Activated T-helper 2 cell treated with anti-CD3 and anti-CD28 coated beads, Interferon-gamma antibody, Interleukin-2, Interleukin-4, amounts not matched to agents 10 μg/mL and 5 μg/mL and 100 μg/mL, durations not matched to agents 14 hours and 24 hours and 36 hours (primary cell): ENCODE results near the gene CPOX. TPM values are rescaled to one million over a fixed set of nuclear protein-coding genes. Genes with fewer than 3 reads are reported as not detected.

Experiments used
- total RNA-seq: library from RNA; stranded (reverse); gene quantifications from 2 replicates; pipeline ENCODE4 v1.2.3, GENCODE V29; 2022

CPOX gene
- total RNA-seq, 1 donor from 2014 or later = 48.4 TPM

Other genes with a start within 250 kb of the CPOX start
- gene OR5K4, start 239.8 kb downstream of the CPOX start, total RNA-seq = not detected in 2 replicates
- not detected in 2 replicates for gene OR5K3, start 202.9 kb downstream of the CPOX start, total RNA-seq
- not detected in 2 replicates for gene OR5K1, start 130.4 kb downstream of the CPOX start, total RNA-seq
- not detected in 2 replicates for gene OR5K2, start 95.9 kb downstream of the CPOX start, total RNA-seq
- 326 and 338 TPM in 2 replicates for gene CLDND1, start 70.7 kb downstream of the CPOX start, total RNA-seq
- gene GPR15, start 61.6 kb downstream of the CPOX start, total RNA-seq = 10.0 and 10.5 TPM in 2 replicates
- gene ST3GAL6, start 169.7 kb upstream of the CPOX start, total RNA-seq = 0.05 and 0.44 TPM in 2 replicates